ENCODE measurements around the gene ZNF518B. TPM values are rescaled to one million over a fixed set of nuclear protein-coding genes. Genes with fewer than 3 reads are reported as not detected.
"Not testable (repeated sequence)": the region's sequence is repeated elsewhere in the genome, so short reads cannot be mapped to it uniquely, and the experiment has no call there.

Gene ZNF518B
- total RNA-seq, 1 donor from 2014 or later: 13.4 TPM

DNA sequence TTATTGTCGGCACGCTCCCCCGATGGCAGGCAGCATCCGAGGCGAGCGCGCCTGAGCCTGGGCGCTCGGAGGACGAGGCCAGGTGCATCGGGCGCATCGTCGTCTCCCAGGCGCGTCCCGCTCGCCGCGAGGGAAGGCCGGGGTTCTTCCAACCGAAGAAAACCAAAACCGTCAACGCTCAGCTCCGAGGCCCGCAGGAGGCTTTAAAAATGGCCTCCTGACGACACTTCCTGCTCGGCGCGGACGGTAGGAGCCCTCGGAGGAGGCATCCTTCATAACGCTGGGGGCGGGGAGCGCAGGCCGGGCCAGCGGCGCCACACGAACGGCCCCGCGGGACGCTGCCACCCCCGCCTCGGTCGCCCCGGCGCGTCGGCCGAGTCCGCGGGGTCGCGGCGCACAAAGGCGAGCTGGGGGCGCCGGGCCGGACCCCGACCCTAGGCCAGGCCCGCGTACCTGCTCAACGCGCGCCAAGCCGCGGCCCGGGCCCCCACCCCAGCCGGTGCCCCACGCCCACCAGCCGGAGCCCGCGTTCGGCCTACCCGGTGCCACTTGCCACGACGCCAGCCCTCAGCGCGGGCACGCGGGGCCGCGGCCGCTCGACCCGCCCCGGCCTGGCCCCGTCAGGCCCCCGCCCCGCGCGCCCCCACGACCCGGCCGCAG is 501 bp downstream of the ZNF518B start:
- peak; percentile 48 for ATAC-seq

DNA sequence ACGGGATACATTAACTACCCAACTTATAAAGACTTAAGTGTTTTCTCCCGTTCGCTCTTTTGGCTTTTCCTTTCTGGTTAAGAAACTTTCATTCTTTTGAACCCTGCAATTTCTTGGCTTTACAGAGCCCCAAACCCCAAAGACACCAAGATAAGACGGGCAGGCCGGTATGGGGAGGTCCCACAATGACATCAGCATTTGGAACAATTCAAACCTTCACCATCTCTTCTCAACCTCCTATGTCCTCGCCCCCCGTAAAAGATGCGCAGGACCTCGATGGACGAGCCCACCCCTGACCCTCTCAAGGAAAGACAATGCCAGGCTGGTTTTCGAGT is 999 bp downstream of the ZNF518B start:
- ATAC-seq: no peak

DNA sequence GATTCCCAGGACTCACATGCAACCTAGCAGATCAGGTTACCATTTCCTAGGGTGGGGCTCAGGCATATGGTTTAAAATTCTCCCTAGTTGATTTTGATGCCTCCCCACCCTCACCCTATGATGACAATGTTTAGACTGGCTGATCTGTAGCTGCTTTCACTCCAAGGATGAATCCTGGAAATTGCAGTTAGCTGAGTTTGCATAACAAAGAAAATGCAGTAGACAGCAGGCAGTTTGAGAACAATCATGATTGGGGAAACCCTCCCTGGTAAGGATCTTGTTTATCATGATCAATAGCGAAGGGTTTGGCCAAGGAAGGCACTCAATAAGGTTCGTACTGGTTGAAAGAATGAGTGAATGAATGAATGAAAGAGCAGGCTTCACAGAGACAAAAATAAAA is 2.1 kb downstream of the ZNF518B start:
- no peak for ATAC-seq

DNA sequence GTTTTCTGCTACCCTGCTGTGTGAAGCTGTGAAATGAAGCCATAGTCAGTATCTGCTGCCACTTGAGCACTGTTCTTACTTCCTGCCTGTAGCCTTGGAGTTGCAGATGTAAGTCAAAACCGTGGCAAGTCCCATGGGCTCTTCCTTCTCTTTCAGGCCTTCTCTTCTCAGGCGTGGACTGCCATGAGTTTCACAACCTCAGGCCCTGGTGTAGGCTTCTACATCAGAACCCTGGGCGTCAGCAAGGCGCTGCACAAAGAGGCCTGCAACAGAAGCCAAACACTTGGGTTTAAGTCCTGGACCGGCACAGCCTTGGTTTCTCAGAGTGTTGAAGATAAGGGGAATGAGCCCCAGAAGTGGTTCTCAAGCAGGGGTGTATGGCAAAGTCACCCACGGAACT is 2.5 kb downstream of the ZNF518B start:
- no peak for ATAC-seq

DNA sequence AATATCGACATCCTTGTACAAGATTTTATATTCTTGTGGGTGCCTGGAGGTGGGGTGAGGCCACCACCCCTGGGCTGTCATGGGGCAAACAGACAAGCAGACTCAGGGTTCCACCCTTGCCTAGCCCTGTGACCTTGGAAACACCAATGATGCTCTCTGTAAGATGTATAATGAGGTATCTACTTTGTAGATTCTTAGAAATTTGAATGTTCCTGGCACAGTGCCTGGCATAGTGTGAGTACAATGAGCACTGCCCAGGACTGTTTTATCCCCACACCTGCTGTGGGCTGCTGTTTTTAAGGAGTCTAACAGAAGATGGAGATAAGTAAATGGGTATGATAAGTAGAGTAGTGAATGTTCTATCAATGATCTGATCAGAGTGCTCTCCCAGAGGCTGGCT is 3.1 kb downstream of the ZNF518B start:
- ATAC-seq: no peak

DNA sequence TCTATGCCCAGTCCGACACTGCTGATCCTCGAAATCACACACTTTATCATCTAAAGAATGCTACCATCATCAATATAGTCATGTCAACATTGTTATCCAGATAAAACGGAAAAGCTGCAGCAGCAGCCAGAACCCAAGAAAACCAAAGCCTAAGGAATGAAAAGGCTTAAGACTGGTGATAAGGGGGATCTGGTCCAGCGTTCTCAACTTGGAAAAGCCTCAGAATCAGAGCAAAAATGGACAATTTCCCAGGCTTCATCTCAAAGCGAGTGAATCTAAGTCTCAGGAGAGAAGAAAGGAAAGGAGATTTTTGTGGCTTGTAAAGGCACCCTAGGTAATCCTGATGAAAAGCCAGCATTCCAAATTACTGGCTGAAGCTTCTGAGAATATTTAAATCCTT is 8.2 kb downstream of the ZNF518B start:
- no peak for ATAC-seq

DNA sequence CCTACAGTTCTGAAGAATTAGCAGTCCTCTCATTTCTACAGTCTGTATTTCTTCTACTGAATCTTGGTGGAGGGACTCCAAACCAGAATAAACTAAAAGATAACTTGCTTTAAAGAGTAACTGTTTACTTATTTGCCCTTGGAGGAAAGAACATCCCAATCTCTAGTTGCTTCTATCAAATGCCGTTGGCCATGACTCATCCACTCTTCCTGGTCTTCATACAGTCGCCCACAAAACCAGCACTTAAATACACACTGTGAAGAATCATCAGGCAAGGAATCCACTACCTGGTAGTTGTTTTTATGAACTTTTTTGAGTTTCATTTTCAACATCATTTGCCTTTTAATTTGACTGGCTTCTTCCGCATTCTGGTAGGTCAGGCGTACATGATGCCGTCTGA is 14.2 kb downstream of the ZNF518B start:
- no peak for ATAC-seq

DNA sequence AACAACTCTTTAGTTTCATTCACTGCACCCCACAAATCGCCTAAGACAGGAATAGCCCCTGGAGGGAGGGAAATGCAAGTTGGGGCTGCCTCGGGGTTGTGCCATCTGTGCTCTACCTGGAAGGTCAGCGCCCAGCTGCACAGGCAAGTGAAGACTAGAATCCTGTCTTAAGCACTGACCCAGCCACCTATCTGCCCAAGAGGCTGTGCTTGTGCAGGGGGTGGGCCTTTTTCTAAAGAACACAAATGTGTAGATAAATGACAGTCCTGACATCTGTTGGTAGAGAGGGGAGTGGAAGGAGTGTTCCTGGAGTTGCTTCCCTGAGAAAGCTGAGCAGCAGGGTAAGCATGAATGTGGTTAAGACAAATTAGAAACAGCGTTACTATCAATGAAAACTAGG is 15.7 kb downstream of the ZNF518B start:
- no peak for ATAC-seq

DNA sequence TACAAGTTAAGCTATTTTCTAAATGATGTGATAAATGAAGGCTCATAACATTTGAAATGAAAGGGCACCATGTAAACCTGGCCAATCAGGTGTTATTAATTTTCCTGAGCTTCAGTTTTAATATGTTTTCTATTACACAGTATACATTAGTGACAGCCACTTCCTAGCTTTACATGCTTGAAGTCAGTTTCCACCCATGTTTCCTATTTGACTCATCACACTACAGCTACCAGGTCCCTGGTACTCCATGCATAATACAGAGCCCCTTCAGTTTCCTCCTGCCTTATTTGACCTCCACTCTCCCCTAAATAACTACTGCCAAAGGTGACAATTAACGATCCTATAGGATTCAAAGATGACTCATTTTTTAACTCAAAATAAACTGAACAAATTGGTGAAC is 18.3 kb downstream of the ZNF518B start:
- no peak for ATAC-seq

DNA sequence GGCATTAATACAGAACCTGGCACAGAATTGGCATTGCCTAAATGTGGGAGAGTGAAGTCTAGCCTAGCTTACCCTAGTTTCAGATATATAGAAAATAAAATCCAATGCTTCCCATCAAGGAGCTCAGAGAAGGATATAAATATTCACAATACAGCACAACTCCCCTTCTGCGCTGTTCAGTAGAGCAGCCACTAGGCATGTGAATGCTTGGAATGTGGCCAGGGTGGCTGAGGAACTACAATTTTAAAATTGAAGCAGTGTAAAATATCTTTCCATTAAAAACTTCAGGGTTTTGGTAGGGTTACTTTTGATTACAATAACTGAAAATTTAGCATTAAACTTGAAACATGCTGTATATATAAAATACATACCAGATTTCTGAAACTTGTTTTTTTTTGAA is 19.5 kb downstream of the ZNF518B start:
- ATAC-seq: no peak

DNA sequence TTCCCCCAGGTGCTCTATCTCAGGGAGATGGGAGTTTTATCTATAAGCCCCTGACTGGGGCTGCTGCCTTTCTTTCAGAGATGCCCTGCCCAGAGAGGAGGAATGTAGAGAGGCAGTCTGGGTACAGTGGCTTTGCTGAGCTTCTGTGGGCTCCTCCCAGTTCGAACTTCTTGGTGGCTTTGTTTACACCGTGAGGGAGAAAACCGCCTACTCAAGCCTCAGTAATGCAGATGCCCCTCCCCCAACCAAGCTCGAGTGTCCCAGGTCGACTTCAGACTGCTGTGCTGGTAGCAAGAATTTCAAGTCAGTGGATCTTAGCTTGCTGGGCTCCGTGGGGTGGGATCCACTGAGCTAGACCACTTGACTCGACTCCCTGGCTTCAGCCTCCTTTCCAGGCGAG is 29.5 kb downstream of the ZNF518B start:
- not testable (repeated sequence) for ATAC-seq

DNA sequence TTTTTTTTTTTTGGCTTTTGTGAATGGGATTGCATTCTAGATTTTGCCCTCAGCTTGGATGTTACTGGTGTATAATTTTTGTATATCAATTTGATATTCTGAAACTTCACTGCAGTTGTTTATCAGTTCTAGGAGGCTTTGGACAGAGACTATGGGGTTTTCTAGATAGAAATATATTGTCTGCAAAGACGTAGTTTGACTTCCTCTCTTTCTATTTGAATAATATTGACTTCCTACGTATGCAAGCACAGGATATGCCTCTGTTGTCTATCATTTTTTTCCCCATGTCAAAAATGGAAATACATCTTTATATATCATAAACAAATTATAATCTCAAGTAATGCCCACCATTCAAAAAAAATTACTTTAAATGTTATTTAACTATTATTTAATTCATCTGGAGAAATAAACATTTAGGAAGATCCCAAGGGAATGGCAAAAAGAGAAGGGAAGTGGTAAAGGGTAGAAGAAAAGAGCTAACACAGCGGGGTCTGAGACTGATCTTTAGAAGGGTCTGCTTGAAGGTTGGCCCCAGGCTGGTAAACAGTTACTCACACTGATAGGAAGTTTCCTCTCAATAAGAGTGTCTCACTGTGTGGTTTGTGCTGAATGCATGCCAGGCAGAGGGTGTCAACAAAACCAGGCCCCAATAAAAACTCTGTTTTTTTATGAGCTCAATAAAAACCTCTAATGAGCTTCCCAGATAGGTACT is 35.7 kb downstream of the ZNF518B start:
- no peak for ATAC-seq

DNA sequence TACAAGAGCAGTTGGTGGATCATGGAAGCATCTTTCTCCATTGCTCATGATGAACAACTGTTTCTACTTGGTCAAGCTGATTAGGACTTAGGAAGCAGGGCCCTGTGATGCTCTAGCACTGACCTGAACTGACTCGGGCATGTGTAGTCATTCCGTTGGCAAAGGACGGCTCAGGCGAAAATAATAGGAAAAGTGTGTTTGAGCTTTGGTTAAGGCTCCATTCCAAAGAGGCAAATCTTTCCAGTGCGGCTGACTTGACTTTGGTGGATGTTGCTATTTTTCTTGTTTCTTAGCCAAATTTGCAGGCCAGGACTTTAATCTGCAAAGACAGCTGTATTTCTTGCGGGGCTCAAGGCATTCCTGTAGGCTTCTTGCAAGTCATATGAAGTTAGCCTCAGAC is 39.5 kb downstream of the ZNF518B start:
- ATAC-seq: no peak

DNA sequence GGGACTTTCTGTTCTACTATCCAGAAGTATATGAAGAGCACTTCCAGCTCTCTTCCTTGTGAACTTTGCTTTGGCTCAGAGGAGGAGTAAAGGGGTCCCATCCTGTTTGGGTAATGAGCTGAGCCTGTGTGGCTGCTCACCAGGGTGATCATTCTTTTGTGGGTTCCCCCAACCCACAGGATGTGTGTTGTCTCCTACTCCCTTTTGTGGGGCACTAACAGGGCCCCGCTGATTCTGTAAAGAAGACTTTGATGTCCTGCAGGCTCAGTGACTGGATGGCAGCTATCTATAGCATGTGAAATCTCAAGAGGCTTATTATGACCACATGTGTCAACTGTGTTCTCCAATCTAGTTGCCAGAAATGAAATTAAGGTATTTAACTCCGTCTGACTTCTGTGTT is 40.8 kb downstream of the ZNF518B start:
- ATAC-seq: no peak

DNA sequence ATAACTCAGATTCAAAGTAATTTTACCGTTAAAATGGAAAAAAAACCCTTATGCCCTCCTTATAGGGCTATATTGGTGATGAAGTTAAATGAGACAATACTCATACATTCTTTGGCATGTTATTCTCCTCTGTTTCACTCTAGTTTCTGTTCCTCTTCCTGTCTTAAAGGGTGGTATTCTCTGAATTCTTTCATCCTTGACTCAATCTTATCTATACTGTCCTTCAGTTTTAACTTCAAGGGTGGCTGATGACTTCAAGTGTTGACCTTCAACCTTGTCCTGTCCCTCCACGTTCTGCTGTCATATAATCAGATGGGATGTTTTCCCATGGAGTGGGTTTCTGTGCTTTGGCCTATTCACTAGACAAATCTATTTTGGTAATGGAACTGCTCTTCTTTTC is 44.0 kb downstream of the ZNF518B start:
- no peak for ATAC-seq

DNA sequence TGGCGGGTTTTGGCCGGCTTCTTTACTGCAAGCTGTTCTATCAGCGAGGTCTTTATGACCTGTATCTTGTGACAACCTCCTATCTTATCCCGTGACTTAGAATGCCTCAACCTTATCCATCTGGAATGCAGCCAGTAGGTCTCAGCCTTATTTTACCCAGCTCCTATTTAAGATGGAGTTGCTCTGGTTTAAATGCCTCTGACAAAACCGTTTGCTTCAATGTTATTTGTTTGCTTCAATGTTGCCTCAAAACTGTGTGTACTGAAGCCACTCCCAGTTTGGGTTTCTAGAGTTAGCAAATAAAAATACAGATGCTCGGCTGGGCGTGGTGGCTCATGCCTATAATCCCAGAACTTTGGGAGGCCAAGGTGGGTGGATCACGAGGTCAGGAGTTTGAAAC is 51.6 kb downstream of the ZNF518B start:
- no peak for ATAC-seq

DNA sequence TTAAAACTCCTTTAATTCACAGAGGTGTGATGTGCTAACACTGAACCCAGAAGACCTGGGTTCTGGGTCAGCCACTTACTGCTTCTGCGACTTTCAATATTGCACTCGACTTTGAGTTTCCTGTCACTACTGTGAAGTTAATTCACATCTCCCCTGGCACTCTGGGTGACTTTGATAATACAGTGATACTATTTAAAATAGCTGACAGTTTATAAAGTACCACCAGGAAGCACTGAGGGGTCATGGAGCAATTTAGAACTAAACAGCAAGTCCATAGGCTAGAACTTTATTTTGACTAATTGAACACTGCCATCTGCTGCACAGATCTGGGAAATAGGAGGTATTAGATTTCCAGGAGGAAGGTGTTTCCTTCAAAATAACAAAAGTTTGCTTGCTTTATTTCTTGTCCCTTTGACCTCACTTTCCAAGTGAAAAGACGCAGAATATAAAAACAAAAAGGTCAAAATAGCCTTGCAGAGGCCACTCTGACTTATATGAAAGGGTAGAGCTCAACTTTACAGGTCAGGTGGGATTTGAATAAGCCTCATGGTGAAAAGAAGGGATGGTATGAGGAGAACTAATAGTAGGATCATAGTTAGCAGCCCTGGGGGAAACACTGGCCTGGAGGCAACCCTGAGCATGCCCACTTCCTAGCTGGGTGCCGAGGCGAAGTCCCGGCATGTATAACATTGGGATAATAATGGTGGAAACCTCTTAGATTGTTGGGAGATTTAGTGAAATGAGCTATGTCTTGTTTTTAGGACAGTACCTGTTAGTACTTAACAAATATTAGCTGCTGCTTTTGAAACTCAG is 53.4 kb downstream of the ZNF518B start:
- peak; percentile 56 for ATAC-seq

DNA sequence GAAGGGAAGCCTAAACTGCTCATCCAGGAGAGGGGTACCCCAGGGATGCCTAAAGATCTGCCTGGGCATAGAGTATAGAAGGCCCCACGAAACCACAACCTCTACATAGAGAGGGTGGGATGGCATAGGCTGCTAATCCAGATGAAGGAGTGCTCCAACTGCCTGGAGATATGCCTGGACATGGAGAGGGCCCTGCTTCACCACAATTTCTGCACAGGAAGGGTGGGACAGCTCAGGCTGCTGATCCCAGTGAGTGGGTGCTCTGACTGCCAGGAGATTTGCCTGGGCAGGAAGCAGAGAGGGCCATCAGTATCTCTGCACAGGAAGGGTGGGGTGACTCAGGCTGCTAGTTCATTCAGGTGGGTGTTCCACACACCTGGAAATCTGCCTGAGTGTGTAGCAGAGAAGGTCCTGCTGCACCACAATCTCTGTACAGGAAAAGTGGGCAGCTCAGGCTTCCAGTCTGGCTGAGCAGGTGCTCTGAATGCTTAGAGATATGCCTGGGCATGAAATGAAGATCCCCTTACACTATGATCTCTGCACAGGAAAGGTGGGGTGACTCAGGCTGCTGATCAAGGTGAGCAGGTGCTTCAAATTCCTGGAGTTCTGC is 61.1 kb downstream of the ZNF518B start:
- peak; percentile 82 for ATAC-seq

Other genes with a start within 250 kb of the ZNF518B start
- gene CLNK, start 227.3 kb upstream of the ZNF518B start, total RNA-seq: 0.08 TPM

Measured in esophagus mucosa (tissue), 1 donor.